B cell (primary cell): ENCODE measurements around the gene TAS2R40. TPM values are rescaled to one million over a fixed set of nuclear protein-coding genes. Genes with fewer than 3 reads are reported as not detected.

Experiments used
- ATAC-seq: fragments of 200-7000 bp; cut with Tn5 transposase; one replicate; pipeline ENCODE4 v1.10.0; 2021; ENCODE audit warnings: low read depth, mild to moderate bottlenecking, moderate number of reproducible peaks, moderate library complexity
- CTCF ChIA-PET: fragments of 350-600 bp; sonication (Branson Sonifier 250); formaldehyde crosslinking; loops from one replicate; lab custom pipeline; 2021; ENCODE audit warnings: antibody characterized with exemption, inconsistent platforms; lab: Charles Lee
- POLR2A ChIA-PET: fragments of 350-600 bp; sonication (Branson Sonifier 250); formaldehyde crosslinking; loops from one replicate; lab custom pipeline; 2021; ENCODE audit warnings: antibody characterized with exemption; lab: Charles Lee
- DNase-seq: peaks from one replicate; pipeline ENCODE4 v3.0.0; 2013
- H2AFZ ChIP-seq: 2 replicates; pipeline ENCODE4 v1.6.1; 2012; ENCODE audit warnings: mild to moderate bottlenecking, low read depth, low read length; ENCODE audit not compliant: insufficient read depth, poor library complexity, severe bottlenecking
- H3K27ac ChIP-seq, 2 donors: 1 replicate in 1 of 2; 2 replicates in 1 of 2; pipeline ENCODE4 v1.5.1; 2012 to 2013; ENCODE audit warnings: low read length in 2 of 2, mild to moderate bottlenecking in 2 of 2, moderate library complexity in 1 of 2
- H3K27me3 ChIP-seq, 4 experiments: fragments of 200-600 bp in 1 of 4; sonication (generic) in 1 of 4; replicated peaks in 1 of 4; 1 replicate in 2 of 4; 2 replicates in 2 of 4; pipeline versions ENCODE4 v1.6.1 to v1.7.0; 2013 to 2016; ENCODE audit warnings: low read length in 3 of 4, mild to moderate bottlenecking in 2 of 4, mixed read lengths in 1 of 4, moderate library complexity in 1 of 4; ENCODE audit not compliant: insufficient read depth in 4 of 4, control insufficient read depth in 3 of 4; ENCODE audit errors: control extremely low read depth in 1 of 4
- H3K36me3 ChIP-seq, 2 experiments: replicated peaks in 1 of 2; 1 replicate in 1 of 2; 2 replicates in 1 of 2; pipeline versions ENCODE4 v1.6.1 to v1.7.1; 2013; ENCODE audit warnings: low read length in 1 of 2; ENCODE audit not compliant: insufficient read depth in 2 of 2, control insufficient read depth in 1 of 2; ENCODE audit errors: control extremely low read depth in 1 of 2, extremely low read depth in 1 of 2
- H3K4me1 ChIP-seq, 2 donors: fragments of 200-600 bp in 1 of 2; sonication (generic) in 1 of 2; 1 replicate in 1 of 2; 2 replicates in 1 of 2; pipeline versions ENCODE4 v1.5.1 to v1.6.1; 2013 to 2017; ENCODE audit warnings: low read length in 2 of 2; ENCODE audit not compliant: control insufficient read depth in 2 of 2, insufficient read depth in 2 of 2
- H3K4me2 ChIP-seq: replicated peaks from 2 replicates; pipeline ENCODE3; 2012; ENCODE audit warnings: mild to moderate bottlenecking, low read depth, low read length; ENCODE audit not compliant: poor library complexity, severe bottlenecking
- H3K4me3 ChIP-seq, 5 experiments: fragments of 200-600 bp in 1 of 5; sonication (generic) in 1 of 5; 1 replicate in 3 of 5; 2 replicates in 2 of 5; pipeline versions ENCODE4 v1.5.1 to v1.7.0; 2011 to 2016; ENCODE audit warnings: low read length in 4 of 5, mild to moderate bottlenecking in 4 of 5, low read depth in 2 of 5, control low read depth in 1 of 5, moderate library complexity in 1 of 5; ENCODE audit not compliant: insufficient read depth in 1 of 5; ENCODE audit errors: control extremely low read depth in 1 of 5, extremely low read depth in 1 of 5
- H3K79me2 ChIP-seq: fragments of 200-600 bp; sonication (generic); one replicate; pipeline ENCODE4 v1.6.0; 2016; ENCODE audit warnings: low read length; ENCODE audit not compliant: control insufficient read depth, insufficient read depth
- H3K9ac ChIP-seq: fragments of 200-600 bp; sonication (generic); 2 replicates; pipeline ENCODE4 v1.6.1; 2017; ENCODE audit warnings: mild to moderate bottlenecking, low read length, moderate library complexity
- H3K9me3 ChIP-seq, 3 donors: one replicate each; pipeline versions ENCODE4 v1.6.1 to v1.7.1; 2013; ENCODE audit warnings: low read length in 2 of 3; ENCODE audit not compliant: control insufficient read depth in 2 of 3, insufficient read depth in 1 of 3; ENCODE audit errors: control extremely low read depth in 1 of 3
- H4K20me1 ChIP-seq: 2 replicates; pipeline ENCODE4 v1.6.0; 2012; ENCODE audit warnings: mild to moderate bottlenecking, low read length; ENCODE audit not compliant: insufficient read depth, control insufficient read depth, poor library complexity, severe bottlenecking
- H3K27ac Mint-ChIP-seq: one replicate; pipeline ENCODE4 v1.8.0; 2021; ENCODE audit warnings: mixed read lengths
- H3K27me3 Mint-ChIP-seq: one replicate; pipeline ENCODE4 v1.8.0; 2021; ENCODE audit warnings: mixed read lengths
- H3K4me1 Mint-ChIP-seq: one replicate; pipeline ENCODE4 v1.8.0; 2021; ENCODE audit warnings: mixed read lengths
- H3K4me3 Mint-ChIP-seq: one replicate; pipeline ENCODE4 v1.8.0; 2021; ENCODE audit warnings: mixed read lengths
- H3K9me3 Mint-ChIP-seq: one replicate; pipeline ENCODE4 v1.8.0; 2022; ENCODE audit warnings: mixed read lengths; ENCODE audit not compliant: insufficient read depth
- EZH2 ChIP-seq: IDR thresholded peaks from 2 replicates; pipeline ENCODE4 v1.6.1; 2012; ENCODE audit warnings: borderline replicate concordance, low read depth, mild to moderate bottlenecking, moderate library complexity, low read length; ENCODE audit not compliant: insufficient read depth, poor library complexity, severe bottlenecking
- WGBS: methylation state at CpG from one replicate; pipeline ENCODE4 v1.1.5; 2013; ENCODE audit warnings: missing lambda C conversion rate; ENCODE audit not compliant: insufficient coverage; 5-methylcytosine and 5-hydroxymethylcytosine counted together
- intact Hi-C: fragments of 100-400 bp; cut with micrococcal nuclease; formaldehyde crosslinking; loops from one replicate; pipeline ENCODE4 v1.10.0; 2022
- polyA plus RNA-seq: library from polyadenylated mRNA; depleted of rRNA; stranded (reverse); fragments of >200 nt; gene quantifications from 2 replicates; pipeline ENCODE4 v1.2.3, GENCODE V29; 2012
- total RNA-seq, 2 donors: library from RNA; stranded (reverse); fragments of 120-200 nt in 1 of 2; gene quantifications; 1 replicate in 1 of 2; 2 replicates in 1 of 2; pipeline versions ENCODE4 v1.2.3 to v1.2.4, GENCODE V29; 2013 to 2022
- TF ChIP-seq, protein P1 (sequence below): fragments of 200-600 bp; IDR thresholded peaks from one replicate; pipeline ENCODE4 v1.8.0; 2022; ENCODE audit warnings: antibody characterized with exemption, mild to moderate bottlenecking

The TAS2R40 gene
- total and polyA plus RNA-seq, 2 donors (not counting 1 experiment from before 2014, with no cell fraction given): not detected

DNA sequence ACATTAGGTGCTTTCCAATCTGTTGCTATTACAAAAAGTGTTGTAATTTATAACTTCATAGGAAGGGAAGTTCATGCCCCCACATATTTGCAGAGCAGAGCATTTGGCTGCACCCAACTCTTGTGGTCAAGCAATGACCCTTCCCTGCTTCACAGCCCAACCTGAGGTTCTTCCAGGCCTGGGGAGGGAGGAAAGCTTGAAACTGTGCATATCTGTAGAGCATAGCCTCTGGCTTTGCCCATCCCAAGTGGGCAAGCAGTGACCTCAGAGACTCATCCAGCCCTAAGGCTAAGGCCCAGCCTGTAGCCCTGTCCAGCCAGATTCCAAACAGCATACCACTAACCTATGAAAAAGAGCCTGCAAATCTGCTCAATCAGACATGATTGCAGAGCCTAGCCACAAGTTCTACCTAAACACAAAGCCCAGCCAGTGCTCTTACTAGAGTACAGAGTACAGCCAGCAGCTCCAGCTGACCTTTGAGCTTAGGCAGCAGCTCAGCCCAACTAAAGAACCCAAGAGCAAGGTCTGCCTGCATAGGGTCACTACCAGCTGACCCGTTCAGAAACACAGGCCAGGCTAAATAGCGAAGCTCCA is 27.0 kb downstream of the TAS2R40 start:
- peaks cover 50% of the 10 kb centered on the region for H3K4me1 Mint-ChIP-seq
- ChIA-PET POLR2A (interaction anchor here (1.9 kb wide), 1 partner anchor 10 kb away, joined by 4 read pairs; no protein-coding TSS in a partner anchor), CTCF (interaction anchor here (0.9 to 2.4 kb wide), 4 partner anchors 8 to 168 kb away, joined by 3 to 16 read pairs (median 4); no protein-coding TSS in a partner anchor)
- no peaks in the 10 kb centered on the region for H3K27me3 Mint-ChIP-seq
- H3K4me2 ChIP-seq: no peak overlapping the region
- H3K27ac Mint-ChIP-seq: no peak overlapping the region
- no peak overlapping the region for H2AFZ ChIP-seq
- ATAC-seq (no peak), DNase-seq (no peak)
- intact Hi-C loops: no loop called here
- TF ChIP-seq, protein P1, sequence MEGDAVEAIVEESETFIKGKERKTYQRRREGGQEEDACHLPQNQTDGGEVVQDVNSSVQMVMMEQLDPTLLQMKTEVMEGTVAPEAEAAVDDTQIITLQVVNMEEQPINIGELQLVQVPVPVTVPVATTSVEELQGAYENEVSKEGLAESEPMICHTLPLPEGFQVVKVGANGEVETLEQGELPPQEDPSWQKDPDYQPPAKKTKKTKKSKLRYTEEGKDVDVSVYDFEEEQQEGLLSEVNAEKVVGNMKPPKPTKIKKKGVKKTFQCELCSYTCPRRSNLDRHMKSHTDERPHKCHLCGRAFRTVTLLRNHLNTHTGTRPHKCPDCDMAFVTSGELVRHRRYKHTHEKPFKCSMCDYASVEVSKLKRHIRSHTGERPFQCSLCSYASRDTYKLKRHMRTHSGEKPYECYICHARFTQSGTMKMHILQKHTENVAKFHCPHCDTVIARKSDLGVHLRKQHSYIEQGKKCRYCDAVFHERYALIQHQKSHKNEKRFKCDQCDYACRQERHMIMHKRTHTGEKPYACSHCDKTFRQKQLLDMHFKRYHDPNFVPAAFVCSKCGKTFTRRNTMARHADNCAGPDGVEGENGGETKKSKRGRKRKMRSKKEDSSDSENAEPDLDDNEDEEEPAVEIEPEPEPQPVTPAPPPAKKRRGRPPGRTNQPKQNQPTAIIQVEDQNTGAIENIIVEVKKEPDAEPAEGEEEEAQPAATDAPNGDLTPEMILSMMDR: no peak
- no peak for TF ChIP-seq EZH2
- H3K27me3 ChIP-seq: no peaks in the 10 kb centered on the region
- peaks cover 5% of the 10 kb centered on the region for H3K9me3 Mint-ChIP-seq
- H3K4me3 Mint-ChIP-seq: no peak overlapping the region
- no peaks in the 10 kb centered on the region for H3K79me2 ChIP-seq
- H3K9me3 ChIP-seq: peaks cover 0 to 12% (median 0%) of the 10 kb centered on the region in 3 donors
- H3K36me3 ChIP-seq: no peaks in the 10 kb centered on the region
- H3K4me1 ChIP-seq: peaks cover 21 to 45% of the 10 kb centered on the region in 2 donors
- no peak overlapping the region for H3K9ac ChIP-seq
- 94% methylated on average over 2 of the region's 2 CpGs for WGBS
- no peaks in the 10 kb centered on the region for H4K20me1 ChIP-seq
- H3K4me3 ChIP-seq: no peak overlapping the region
- H3K27ac ChIP-seq: no peak overlapping the region

DNA sequence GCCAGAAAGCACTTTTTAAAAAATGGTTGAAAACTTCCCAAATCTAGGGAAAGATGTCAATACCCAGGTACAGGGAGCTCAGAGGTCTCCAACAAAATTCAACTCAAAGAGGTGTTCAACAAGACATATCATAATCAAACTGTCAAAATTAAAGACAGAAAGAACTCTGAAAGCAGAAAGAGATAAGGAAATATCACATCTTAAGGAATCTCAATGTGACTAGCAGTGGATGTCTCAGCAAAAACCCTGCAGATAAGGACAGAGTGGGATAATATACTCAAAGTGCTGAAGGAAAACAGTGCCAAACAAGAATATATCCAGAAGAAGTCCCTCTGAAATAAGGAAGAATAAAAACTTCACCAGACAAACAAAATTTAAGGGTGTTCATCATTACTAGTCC is 28.4 kb downstream of the TAS2R40 start:
- Histone ChIP-seq H3K4me1 (peaks cover 21 to 47% of the 10 kb centered on the region in 2 donors), H3K9ac (no peak overlapping the region), H2AFZ (peak overlapping the region; percentile 19), H3K4me2 (peak overlapping the region; percentile 60), H3K36me3 (no peaks in the 10 kb centered on the region), H3K27ac (peak overlapping the region in 1 of 2 donors; percentile 68), H3K9me3 (peaks cover 0 to 12% (median 0%) of the 10 kb centered on the region in 3 donors), H3K4me3 (peak overlapping the region in 1 of 5 experiments; percentile 17), H3K27me3 (no peaks in the 10 kb centered on the region), H4K20me1 (no peaks in the 10 kb centered on the region), H3K79me2 (no peaks in the 10 kb centered on the region)
- ChIA-PET CTCF (interaction anchor here (1.0 to 2.4 kb wide), 5 partner anchors 9 to 108 kb away, joined by 3 to 16 read pairs (median 3); no protein-coding TSS in a partner anchor), POLR2A (interaction anchor here (1.1 kb wide), 1 partner anchor 13 kb away, joined by 3 read pairs; the partner anchor contains the start of gene GSTK1)
- intact Hi-C loops: no loop called here
- Mint-ChIP-seq H3K9me3 (peaks cover 5% of the 10 kb centered on the region), H3K4me1 (peaks cover 52% of the 10 kb centered on the region), H3K4me3 (no peak overlapping the region), H3K27ac (no peak overlapping the region), H3K27me3 (no peaks in the 10 kb centered on the region)
- ATAC-seq (no peak), DNase-seq (no peak)
- no peak for TF ChIP-seq EZH2
- TF ChIP-seq, protein P1: no peak
